Mucosa of gallbladder (tissue), 1 donor: ENCODE measurements around the gene DYNC1LI1. TPM values are rescaled to one million over a fixed set of nuclear protein-coding genes. Genes with fewer than 3 reads are reported as not detected.
"Not testable (repeated sequence)": the region's sequence is repeated elsewhere in the genome, so short reads cannot be mapped to it uniquely, and the experiment has no call there.

ENCODE experiments used
- DNase-seq: peaks from one replicate; pipeline ENCODE4 v3.0.0-alpha.2; 2020; ENCODE audit warnings: low spot score
- total RNA-seq: library from RNA; stranded (reverse); gene quantifications from one replicate; pipeline ENCODE4 v1.2.1, GENCODE V29; 2021
- donor health status: DM: no; HTN: no; CAD: no.

Gene DYNC1LI1
- total RNA-seq, 1 donor from 2014 or later, result 25.1 TPM

DNA sequence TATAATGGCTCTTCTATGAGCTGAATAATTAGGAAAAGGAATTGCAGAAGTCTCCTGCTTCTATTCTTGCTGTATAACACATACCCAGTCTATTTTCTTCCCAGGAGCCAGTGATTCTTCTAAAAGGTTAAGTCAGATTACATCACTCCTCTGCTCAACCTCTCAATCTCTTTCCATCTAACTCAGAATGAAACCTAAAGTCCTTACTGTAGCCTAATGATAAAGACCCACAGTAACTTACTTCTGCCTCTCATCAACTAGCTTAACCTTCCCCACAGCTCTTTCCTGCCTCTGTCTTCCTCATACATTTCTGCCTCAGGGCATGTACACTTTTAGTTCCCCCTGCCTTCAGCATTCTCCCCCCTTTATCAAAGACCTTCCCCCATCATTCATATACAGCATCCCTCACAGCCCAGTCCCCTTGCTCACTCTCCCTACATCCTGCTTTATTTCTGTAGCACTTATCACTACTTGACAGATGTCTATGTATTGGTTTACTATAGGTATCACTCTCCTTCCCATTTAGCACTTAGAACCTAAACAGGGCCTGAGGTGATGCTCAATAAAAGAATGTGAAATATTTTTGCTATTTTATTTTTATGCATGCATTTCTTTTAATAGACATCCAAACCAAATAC, 39.5 kb downstream of the DYNC1LI1 start:
- no peak for DNase-seq

DNA sequence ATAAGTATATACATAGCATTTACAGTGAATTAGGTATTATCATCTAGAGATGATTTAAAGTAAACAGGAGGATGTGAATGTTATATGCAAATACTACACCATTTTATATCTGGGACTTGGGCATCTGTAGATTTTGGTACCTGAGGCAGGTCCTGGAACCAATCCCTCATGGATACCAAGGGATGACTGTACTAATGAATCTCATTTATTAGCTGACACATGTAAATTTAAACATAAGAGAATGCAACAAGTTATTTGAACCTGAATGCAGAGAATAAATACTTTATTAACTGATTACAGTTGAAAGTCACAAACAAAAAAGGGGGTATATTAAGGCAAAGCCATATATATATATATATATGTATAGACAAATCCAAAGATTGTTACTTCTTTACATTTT, 44.9 kb downstream of the DYNC1LI1 start:
- no peak for DNase-seq

DNA sequence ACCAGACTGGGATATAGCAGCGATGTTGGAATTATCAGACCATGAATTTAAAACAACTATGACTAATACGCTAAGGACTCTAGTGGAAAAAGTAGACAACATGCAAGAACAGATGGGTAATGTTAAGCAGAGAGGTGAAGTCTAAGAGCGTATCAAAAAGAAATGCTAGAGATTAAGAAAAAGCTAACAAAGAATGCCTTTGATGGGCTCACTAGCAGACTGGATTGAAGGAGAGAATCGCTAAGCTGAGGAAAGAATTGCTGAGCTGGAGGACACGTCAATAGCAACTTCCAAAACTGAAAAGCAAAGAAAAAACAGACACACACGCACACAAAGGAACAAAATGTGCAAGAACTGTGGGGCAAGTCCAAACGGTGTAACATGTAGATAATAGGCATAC, 48.0 kb downstream of the DYNC1LI1 start:
- no peak for DNase-seq

DNA sequence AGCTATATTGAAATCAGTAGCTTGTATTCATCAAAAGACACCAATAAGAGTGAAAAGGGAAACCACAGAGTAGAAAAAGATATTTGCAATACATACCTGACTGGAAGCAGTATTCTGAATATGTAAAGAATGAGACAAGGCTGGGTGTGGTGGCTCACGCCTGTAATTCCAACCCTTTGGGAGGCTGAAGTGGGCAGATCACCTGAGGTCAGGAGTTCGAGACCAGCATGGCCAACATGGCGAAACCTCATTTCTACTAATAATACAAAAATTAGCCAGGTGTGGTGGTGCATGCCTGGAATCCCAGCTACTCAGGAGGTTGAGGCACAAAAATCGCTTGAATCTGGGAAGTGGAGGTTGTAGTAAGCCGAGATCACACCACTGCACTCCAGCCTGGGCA, 51.7 kb downstream of the DYNC1LI1 start:
- not testable (repeated sequence) for DNase-seq

DNA sequence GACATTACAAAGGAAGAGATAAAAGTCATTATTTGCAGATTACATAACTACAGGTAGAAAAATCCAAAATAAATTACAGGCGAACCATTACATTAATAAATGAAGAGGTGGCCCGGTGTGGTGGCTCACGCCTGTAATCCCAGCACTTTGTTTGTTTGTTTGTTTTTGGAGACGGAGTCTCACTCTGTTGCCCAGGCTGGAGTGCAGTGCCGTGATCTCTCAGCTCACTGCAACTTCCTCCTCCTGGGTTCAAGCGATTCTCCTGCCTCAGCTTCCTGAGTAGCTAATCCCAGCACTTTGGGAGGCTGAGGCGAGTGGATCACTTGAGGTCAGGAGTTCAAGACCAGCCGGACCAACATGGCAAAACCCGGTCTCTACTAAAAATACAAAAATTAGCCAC, 53.9 kb downstream of the DYNC1LI1 start:
- not testable (repeated sequence) for DNase-seq

DNA sequence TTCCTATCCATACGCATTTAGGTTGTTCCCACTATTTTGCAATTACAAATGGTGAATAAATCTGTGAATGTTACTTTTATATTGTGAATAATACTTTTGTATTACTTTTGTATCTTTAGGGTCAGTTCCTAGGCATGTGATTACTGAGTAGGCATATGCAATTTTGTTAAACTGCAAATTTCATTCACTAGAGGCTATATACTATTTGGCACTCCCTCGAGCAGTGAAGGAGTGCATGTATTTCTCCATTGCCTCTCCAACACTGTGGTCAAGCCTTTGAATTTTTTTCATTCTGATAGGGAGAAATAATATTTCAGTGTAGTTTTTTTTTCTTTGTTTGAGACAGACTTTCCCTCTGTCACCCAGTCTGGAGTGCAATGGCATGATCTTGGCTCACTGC, 59.7 kb downstream of the DYNC1LI1 start:
- DNase-seq, result no peak

DNA sequence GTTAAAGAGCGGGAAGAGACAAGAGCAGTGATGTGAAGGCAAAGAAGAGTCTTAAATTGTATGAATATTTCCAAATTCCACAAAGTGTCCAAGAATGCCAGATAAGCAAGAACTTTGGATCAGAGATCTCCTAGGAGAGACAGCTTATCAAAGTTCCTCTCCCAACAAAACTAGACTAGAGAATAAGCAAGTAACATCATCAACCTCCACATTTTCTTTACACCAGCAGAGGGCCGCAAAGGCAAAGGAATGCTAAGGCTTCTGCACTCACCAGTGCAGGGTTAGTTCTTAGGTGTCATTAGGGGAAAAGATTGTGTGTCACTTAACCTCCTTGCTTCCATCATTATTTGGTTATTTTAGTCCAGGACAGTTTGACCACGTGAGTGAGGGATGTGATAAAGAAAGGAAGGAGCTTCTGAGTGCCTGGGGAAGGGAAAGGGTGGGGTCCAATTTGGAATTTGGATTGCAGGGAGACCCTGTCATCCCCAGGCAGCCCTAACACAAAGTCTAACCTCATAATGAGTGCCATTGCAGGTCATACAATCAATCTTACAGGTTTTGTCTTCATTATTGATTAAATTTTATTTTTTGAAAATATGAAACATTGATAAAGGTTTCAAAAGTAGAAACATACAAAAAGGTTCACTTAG, 60.5 kb downstream of the DYNC1LI1 start:
- DNase-seq, result peak; percentile 71

DNA sequence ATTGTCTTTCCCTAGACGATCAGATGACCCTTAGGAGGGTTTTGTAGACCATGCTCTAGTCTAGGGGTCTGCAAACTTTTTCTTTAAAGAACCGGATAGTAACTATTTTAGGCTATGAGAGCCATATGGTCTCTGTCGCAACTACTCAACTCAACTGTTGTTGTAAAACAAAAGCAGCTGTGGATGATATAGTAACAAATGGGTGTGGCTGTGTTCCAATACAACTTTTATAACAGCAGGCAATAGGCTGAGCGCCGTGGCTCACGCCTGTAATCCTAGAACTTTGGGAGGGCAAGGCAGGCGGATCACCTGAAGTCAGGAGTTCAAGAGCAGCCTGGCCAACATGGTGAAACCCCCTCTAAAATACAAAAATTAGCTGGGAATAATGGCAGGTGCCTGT, 61.9 kb downstream of the DYNC1LI1 start:
- DNase-seq, result no peak

DNA sequence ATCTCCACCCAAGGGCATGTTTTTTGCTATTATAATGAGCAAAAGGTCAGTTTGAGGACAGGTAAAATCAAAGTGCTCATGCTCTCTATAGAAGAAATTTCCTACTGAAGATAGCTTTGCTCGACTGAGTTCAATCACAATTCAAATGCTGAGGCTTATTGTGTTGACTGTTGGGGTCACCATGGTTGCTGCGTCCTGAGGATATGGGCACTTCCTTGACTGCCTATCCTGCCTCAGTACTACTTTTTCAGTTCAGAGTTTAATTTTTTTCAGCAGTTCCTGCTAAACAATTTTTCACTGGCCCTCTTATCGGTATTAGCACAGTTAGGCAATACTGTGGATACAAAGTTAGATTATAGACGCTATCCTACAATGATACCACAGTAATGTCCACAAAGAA, 64.2 kb downstream of the DYNC1LI1 start:
- no peak for DNase-seq

DNA sequence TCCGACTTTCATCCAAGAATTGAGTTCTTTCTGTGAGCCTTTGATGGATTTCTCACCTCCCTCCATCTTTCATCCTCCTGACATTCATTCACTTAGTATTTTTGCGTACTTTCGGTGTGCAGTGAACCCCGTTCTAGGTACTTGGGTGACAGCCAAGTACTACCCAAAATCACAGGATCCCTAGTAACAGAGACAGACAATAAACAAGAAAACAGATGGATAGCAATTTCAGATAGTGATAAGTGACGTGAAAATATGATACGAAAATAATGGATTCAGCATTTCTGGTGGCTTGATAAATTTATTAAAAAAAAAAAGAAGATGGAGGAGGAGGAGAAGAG, 67.7 kb downstream of the DYNC1LI1 start:
- DNase-seq, result no peak

DNA sequence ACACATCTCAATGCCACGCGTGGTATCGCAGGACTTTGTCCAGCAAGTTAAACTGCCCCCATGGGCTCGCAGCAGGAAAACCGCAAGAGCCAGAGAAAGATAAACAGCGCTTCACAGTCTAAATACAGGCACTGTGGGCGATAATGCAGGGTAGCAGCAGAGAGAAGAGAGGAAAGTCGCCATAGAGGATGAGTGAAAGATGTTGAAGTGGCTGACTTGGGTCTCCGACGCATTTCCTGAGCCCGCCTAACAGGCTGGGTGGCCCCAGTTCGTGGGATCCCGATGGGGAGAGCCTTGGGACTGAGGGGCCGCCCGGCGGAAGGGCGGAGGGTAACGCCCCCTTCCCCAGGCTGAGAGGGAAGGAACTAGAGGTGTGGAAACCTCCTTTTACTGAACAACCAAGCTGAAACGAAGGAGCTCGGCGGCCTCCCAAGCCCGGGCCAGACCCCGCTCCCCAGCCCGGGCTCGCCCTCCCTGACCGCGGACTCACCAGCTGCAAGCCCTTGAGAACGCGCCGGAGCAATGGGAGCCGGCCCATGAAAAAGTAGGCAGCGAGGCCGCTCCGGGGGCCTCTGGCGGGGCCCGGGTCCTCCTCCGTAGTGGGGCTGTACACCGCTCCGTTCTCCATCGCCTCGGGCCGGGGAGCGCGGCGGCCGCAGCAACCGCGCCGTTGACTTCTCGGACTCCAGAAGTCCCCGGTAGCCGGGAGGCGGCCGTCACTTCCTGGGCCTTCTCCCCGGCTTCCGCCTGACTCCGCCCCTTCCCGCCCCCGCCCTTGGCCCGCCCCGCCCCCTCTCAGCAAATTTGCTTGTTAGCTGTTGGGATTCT, 68.3 kb downstream of the DYNC1LI1 start, which contains the start of gene CMTM6:
Gene CMTM6 (minus strand): TSS at position 735 of the 828 bp plus-strand sequence. CDS start 107 bp downstream, at position 628.
- DNase-seq, result peak; percentile 74

DNA sequence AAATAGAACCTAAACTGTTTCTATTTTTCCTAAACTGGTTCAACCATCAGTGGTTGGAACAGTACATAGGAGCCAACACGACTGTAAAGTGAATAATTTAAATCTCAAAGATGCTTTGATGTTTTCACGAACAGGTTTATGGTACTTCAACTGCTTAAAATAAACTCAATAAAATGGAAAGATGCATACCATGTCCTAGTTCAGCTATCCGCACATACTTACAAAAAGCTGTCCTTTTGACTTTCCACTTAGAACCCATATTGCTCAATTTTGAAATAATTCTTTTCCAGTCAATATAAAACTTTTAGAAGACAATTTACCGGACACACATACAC, 68.9 kb downstream of the DYNC1LI1 start:
- DNase-seq, result no peak

DNA sequence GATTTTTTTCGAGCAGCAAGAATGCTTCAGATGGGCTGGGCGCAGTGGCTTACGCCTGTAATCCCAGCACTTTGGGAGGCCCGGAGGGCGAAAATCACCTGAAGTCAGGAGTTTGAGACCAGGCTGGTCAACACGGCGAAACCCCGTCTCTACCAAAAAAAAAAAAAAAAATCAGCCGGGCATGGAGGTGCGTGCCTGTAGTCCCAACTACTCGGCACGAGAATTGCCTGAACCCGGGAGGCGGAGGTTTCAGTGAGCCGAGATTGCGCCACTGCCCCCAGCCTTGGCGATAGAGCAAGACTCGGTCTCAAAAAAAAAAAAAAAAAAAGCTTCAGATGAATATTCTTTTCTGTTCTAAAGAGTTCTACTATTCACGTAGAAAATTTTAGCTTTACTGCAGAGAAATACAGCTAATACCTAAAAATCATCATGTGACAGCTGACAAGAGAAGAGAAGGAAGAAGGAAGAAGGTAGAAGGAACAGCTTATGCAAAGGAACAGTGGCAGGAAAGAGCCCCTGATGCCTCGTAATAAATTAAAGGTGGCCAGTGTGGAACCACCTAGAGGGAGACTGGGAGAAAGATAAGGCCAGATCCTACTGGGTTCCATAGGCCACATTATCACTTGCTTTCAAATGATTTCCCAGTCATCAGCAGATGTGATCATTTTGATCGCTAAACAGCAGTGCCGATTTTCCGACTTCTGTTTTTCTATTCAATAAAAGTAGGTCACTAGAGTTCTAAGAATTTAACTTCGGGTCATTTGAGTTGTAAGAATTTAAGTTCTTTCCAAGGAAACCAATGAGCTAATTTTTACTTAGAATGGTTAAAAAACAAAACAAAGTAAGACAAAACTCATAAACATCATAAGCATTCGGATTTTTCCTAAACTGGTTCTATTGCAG, 69.5 kb downstream of the DYNC1LI1 start:
- DNase-seq, result no peak

DNA sequence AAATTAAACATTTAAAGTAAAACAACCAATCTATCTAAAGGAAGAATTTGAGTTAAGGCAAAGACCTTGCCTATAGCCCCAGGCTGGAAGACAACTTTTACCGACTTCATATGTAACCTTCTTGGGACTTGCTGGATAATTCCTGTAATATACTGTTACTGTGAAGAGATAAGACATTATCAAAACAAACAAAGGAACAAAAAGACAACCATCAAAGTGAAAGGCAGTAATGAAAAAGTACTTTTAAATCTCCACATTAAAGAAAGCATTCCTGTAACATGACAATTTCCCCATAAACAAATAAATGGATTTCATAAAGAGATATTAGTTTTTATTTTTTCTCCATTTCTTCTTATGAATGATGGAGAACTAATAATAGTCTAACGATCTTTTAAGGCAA, 70.4 kb downstream of the DYNC1LI1 start:
- no peak for DNase-seq

DNA sequence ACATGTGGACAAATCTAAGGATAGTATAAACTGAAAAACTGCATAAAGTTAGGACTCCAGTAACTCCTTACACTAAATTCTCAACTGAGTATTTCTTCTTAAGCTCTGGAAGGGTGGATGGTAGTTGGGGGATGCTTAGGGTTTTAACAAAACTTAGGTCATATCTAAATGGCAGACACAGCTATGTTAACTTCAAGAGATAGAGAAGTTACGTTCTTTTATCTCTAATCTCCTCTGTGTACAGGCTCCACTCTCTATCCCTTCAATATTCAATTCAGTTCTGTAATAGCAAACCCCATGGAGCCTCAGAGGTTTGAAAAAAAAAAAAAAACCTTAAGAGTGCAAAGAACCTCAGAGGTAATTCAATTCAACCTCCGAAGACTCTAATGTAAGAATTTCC, 71.1 kb downstream of the DYNC1LI1 start:
- no peak for DNase-seq

DNA sequence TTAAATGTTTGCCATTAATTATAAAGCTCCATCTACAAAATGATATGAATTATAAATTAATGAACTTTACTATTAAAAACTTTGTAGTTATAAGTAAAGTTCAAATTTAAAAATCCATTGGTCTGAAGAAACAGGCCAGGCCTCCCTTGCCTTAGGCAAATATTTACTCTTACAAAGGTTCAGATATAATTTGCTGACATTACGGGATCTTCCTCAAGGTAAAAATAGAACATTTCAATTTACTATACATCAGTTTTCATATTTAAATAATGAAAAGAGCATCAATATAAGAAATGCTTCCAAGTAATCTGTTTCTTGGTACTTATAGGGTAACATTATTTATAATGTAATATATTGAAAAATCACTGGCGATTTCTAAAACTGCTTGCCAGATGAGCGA, 71.7 kb downstream of the DYNC1LI1 start:
- no peak for DNase-seq

DNA sequence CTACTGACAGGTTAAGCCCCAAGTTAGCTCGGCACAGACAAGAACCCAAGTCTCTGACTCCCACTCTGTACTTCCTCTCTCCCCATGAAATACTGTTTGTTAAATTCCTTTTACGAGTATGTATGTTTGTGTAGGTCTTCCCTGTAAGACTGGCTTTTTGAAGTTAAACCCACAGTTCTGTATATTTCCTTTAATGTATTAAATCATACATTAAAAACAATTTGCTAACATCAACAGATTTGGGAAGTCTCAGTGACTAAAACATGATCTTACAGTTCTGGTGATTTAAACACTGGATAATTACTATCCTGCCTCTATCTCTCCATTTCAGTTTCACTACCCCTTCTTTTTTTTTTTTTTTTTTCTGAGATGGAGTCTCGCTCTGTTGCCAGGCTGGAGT, 72.4 kb downstream of the DYNC1LI1 start:
- no peak for DNase-seq

DNA sequence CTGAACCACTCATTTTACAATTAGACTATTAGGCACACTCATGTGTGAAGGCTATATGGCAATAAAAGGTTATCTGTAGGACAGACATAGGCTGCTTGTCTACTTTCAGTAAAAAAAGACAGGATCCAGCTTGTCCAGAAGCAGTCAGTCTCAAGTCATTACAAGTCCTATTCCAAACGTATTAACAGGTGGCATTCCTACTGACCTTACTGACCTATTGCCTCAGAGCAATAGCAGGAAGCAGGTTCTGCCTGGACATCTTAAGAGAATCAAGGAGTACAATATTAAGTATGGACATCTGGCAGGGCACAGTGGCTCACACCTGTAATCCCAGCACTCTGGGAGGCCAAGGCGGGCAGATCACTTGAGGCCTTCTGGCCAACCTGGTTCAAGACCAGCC, 75.0 kb downstream of the DYNC1LI1 start:
- no peak for DNase-seq

DNA sequence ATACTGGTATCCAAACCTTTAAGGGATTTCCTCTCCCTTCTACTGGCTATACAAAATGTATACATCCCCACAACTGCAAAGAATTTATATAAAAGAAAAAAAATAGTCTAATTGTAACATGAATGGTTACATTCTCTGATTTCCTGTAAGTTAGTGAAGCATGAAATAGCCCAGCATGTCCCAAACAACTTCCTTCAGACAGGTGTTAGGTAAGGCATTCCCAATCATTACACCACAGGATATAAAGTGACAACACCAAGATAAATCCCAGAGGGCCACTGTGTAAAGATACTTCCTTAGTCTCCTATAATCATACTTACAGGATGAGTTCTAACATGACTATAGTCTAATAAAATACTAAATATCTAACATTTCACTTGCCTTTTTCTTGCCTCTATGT, 75.6 kb downstream of the DYNC1LI1 start:
- no peak for DNase-seq

DNA sequence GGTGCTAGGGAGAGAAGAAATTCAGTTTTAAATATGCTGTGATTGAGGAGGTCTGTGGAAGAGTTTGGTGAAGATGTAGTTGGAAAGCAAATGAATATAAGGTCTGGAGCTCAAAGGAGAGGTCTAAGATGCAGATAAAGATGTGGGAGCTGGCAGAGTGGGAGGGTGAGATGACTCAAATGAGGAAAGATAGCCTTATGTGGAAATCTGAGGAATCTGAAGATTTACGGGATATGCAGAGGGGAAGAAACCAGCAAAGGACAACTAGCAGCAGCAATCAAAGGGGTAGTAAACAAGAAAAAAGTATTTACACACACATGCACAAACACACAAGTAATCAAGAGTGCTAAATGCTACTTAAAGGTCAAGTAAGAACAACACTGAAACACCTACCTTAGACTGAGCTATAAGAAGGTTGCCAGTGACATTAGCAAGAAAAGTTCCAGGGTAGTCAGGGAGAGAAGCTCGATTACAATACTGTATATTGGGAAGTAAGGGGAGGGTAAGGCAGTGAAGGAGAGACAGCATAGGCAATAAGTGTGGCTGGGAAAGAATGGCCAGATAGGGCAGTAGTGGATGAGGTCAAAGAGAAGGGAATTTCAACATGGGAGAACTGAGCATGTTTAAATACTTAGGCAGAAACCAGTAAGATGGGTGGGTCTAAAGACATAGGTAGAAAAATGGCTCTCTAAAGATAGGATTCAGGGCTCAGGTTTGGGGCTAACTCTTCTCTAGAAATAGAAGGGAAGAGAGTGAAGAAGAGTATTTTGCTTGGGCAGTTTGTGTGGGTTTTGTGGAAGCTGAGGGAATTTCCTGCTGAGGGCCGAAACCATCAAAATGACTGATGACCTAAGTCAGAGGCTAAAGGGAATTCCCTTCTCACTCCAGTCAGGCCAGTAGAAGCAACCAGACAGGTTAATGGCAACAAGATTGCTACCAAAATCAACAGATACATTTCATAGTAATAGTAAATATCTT, 76.9 kb downstream of the DYNC1LI1 start:
- no peak for DNase-seq
